ENCODE measurements around the gene SKA1. TPM values are rescaled to one million over a fixed set of nuclear protein-coding genes. Genes with fewer than 3 reads are reported as not detected.
A peak's percentile ranks its signal among the peaks of the same experiment; 100 is the strongest.
"Not testable (repeated sequence)": the region's sequence is repeated elsewhere in the genome, so short reads cannot be mapped to it uniquely, and the experiment has no call there.

The SKA1 gene
- total and polyA plus RNA-seq, 12 donors, result 0.30 to 8.6 (median 0.71) TPM

GRCh38 chr18:50428531-50429206, 53.8 kb downstream of the SKA1 start:
- TF ChIP-seq POLR2A (IDR thresholded peaks at IDR 0.05) (no peak), CTCF (IDR thresholded peaks at IDR 0.05) (no peak)
- no peak overlapping the region for H3K4me3 ChIP-seq
- peaks cover 4 to 6% of the 10 kb centered on the region in 2 donors for H3K4me1 ChIP-seq (replicated peaks in 1 of 2)
- no peak overlapping the region for H3K27ac ChIP-seq
- intact Hi-C loops (cut with DNase I), result loop anchor here in 1 of 2 donors (5.0 kb wide), 1 partner anchor 211 kb away; no protein-coding TSS in a partner anchor
- no peaks in the 10 kb centered on the region for H3K36me3 ChIP-seq (replicated peaks in 1 of 2)
- no peaks in the 10 kb centered on the region for H3K27me3 ChIP-seq
- DNase-seq, result no peak
- 56 to 81% (median 65%) methylated on average over 3 of the region's 3 CpGs for WGBS, 4 donors
- H3K9me3 ChIP-seq (replicated peaks in 1 of 3), result peaks cover 0 to 4% (median 0%) of the 10 kb centered on the region in 3 donors

DNA sequence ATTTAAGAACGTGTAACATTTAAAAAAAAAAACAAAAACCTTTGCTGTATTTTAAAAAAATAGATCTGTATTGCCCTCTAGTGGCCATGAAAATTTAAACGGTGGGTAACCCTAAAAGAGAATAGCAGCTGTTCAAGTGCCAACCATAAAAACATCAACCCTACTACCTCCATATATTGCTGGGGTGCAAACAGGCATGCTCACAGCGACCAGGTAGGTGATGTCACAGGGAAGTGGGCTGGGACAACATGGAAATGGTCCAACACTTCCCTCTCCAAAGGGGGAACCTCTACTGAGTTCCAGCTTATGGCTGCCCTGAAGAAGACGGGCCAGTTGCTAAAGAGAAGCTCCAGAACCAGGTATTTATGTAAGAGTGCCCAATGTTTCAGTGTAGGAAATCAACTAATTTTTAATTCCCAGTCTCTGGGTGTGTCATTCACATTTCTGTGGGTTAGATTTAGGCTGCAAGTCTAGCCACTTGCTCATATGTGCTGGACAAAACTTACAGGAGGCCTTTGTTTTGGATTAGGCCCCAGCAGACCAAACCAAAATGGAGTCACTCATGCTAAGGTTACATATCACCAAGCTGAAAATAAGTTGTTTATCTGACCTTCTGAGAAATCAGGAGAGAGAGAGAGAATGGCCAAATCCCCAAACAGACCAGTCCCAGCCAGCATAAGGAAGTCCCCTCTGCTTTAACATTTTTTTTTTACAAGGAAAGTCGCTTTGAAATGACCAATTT, 54.5 kb downstream of the SKA1 start:
- H3K4me1 ChIP-seq (replicated peaks in 1 of 2), result peaks cover 0 to 3% of the 10 kb centered on the region in 2 donors
- H3K36me3 ChIP-seq (replicated peaks in 1 of 2), result no peaks in the 10 kb centered on the region
- DNase-seq, result peak in 1 of 7 donors; percentile 21
- 24 to 27% (median 26%) methylated on average over 5 of the region's 5 CpGs for WGBS, 4 donors
- no peak overlapping the region for H3K27ac ChIP-seq
- H3K4me3 ChIP-seq, result no peak overlapping the region
- H3K9me3 ChIP-seq (replicated peaks in 1 of 3), result peaks cover 0 to 4% (median 0%) of the 10 kb centered on the region in 3 donors
- no peak for TF ChIP-seq POLR2A (IDR thresholded peaks at IDR 0.05)
- peak; percentile 19 to 62 (median 53) for TF ChIP-seq CTCF (IDR thresholded peaks at IDR 0.05)
- no peaks in the 10 kb centered on the region for H3K27me3 ChIP-seq
- intact Hi-C loops (cut with DNase I), result loop anchor here in 1 of 2 donors (5.0 kb wide), 1 partner anchor 212 kb away; no protein-coding TSS in a partner anchor

DNA sequence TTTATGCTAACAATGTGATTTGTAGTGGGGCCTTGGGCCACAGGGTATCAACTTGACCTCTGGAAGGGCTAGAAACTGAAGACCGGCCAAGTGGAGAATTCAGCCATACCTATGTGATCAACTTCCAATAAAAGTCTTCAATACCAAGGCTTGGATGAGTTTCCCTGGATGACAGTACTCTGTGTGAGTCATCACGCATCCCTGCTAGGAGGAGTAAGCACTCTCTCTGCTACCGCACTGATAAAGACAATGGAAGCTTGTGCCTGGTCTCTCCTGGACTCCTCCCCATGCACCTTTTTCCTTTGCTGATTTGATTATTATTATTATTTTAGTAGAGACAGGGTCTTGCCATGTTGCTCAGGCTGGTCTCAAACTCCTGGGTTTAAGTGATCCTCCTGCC, 58.1 kb downstream of the SKA1 start:
- intact Hi-C loops (cut with DNase I), result loop anchor here in 1 of 2 donors (5.0 kb wide), 1 partner anchor 216 kb away; no protein-coding TSS in a partner anchor
- Histone ChIP-seq H3K36me3 (replicated peaks in 1 of 2) (no peaks in the 10 kb centered on the region), H3K27ac (no peak overlapping the region), H3K27me3 (no peaks in the 10 kb centered on the region), H3K4me1 (replicated peaks in 1 of 2) (peaks cover 0 to 3% of the 10 kb centered on the region in 2 donors), H3K4me3 (no peak overlapping the region), H3K9me3 (replicated peaks in 1 of 3) (no peaks in the 10 kb centered on the region)
- WGBS, 4 donors, result 65 to 81% (median 73%) methylated on average over 3 of the region's 3 CpGs
- TF ChIP-seq POLR2A (IDR thresholded peaks at IDR 0.05), result no peak
- no peak for TF ChIP-seq CTCF (IDR thresholded peaks at IDR 0.05)
- DNase-seq, result no peak

GRCh38 chr18:50436742-50437141, 61.9 kb downstream of the SKA1 start:
- H3K36me3 ChIP-seq (replicated peaks in 1 of 2); H3K27ac ChIP-seq; H3K4me1 ChIP-seq (replicated peaks in 1 of 2); intact Hi-C loops (cut with DNase I); H3K9me3 ChIP-seq (replicated peaks in 1 of 3); H3K4me3 ChIP-seq; DNase-seq; H3K27me3 ChIP-seq: not testable (repeated sequence)
- 85 to 100% (median 93%) methylated on average over 1 of the region's 1 CpG for whole genome bisulfite sequencing, 4 donors
